Left lung (tissue), 10 donors: ENCODE measurements around the gene C8G. TPM values are rescaled to one million over a fixed set of nuclear protein-coding genes. Genes with fewer than 3 reads are reported as not detected.

Source experiments
- ATAC-seq: fragments of 200-7000 bp; cut with Tn5 transposase; one replicate; pipeline ENCODE4 v1.9.1; 2020; ENCODE audit warnings: moderate library complexity
- DNase-seq, 4 donors: peaks; one replicate each; pipeline ENCODE4 v3.0.0-alpha.2; 2013 to 2020
- H3K27ac ChIP-seq, 2 donors: fragments of 200-600 bp; sonication (generic) in 1 of 2; one replicate each; pipeline versions ENCODE4 v1.5.0 to v1.8.0; 2020 to 2021
- H3K27me3 ChIP-seq, 2 donors: fragments of 200-600 bp; sonication (generic) in 1 of 2; one replicate each; pipeline versions ENCODE4 v1.5.0 to v1.8.0; 2020 to 2021
- H3K36me3 ChIP-seq, 2 donors: fragments of 200-600 bp; sonication (generic) in 1 of 2; one replicate each; pipeline versions ENCODE4 v1.5.0 to v1.8.0; 2020 to 2021
- H3K4me1 ChIP-seq, 2 donors: fragments of 200-600 bp; one replicate each; pipeline ENCODE4 v1.8.0; 2021
- H3K4me3 ChIP-seq, 2 donors: fragments of 200-600 bp; sonication (generic) in 1 of 2; one replicate each; pipeline versions ENCODE4 v1.5.0 to v1.8.0; 2020 to 2021; ENCODE audit warnings: mild to moderate bottlenecking in 1 of 2
- H3K9me3 ChIP-seq, 2 donors: fragments of 200-600 bp; sonication (generic) in 1 of 2; one replicate each; pipeline versions ENCODE4 v1.5.0 to v1.8.0; 2020 to 2021
- intact Hi-C, 2 donors: fragments of 100-400 bp; cut with DNase I; formaldehyde crosslinking; loops; one replicate each; pipeline versions ENCODE4 v1.11.2 to v1.14.2; 2022
- polyA plus RNA-seq, 6 donors: library from polyadenylated mRNA; unstranded; fragments of 120-200 nt; gene quantifications; one replicate each; pipeline ENCODE4 v1.2.1, GENCODE V29; 2013; ENCODE audit not compliant: insufficient read length in 6 of 6
- total RNA-seq, 2 donors: library from RNA; stranded (reverse); fragmentation: NEBNext Ultra II Directional; extraction: Animal tissue kit (Norgen Biotek cat#: 25700); gene quantifications; one replicate each; pipeline ENCODE4 v1.2.1, GENCODE V29; 2021
- TF ChIP-seq, protein P1 (sequence below), 2 donors: fragments of 200-600 bp; sonication (generic) in 1 of 2; IDR thresholded peaks; one replicate each; pipeline versions ENCODE4 v1.5.0 to v1.8.0; 2021; ENCODE audit warnings: antibody characterized with exemption in 2 of 2
- donor health status: DM: no; HTN: yes; CAD: no.
- donor health status: DM: no; HTN: no; CAD: no.

Gene C8G
- total and polyA plus RNA-seq, 8 donors, result 0.47 to 1.2 (median 0.85) TPM

DNA sequence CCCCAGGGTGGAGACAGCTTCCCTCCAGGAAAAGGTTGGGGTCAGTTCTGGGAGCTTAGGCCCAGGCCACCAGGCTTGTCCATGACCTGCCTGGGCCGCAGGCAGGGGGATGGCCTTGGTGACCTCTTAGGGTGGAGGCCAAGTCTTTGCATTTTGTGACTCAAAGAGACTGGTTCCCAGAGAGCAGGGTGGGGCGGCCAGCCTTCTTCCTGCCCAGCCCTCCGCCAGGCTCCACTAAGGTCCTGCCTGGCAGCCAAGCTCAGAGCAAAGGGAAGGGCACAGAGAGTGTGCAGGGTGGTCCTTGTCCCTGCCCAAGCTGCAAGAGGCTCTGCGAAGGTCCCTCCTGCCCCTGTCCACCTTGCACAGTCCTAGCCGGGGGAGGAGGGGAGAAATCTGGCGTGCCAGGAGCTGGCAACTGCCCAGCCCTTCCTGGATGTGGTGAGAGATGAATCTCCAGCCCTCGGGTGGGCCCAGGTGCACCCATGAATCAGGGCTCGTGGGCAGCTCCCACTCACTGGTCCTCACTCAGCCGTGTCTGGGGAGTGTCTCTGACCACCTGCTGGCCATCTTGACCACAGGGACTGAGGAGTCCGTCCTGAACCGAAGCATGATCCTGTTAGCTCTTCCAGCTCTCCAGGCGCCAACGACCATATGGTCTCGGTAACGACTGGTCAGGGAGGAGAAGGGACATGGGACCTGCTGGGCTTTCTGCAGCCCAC is 29.9 kb downstream of the C8G start:
- intact Hi-C loops, result no loop called here
- no peak overlapping the region for H3K4me3 ChIP-seq

DNA sequence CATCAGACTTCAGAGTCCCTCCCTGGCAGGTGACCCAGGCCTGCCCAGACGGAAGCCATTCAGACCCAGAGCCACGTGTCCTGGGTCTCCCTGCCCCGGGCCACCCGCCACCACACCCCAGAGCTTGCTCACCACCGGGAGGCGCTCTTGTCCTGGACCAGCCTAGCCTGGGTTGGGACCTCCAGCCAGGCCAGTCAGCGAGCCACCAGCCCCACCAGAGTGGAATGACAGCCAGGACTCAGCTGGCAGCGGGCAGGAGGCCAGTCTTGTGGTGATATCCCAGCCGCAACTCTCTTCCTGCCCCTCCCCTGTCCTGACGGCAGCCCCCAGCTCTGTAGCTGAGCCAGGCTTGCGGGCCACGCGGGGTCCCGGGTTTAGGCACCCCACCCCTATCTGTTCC is 30.6 kb downstream of the C8G start:
- Histone ChIP-seq H3K36me3 (no peaks in the 10 kb centered on the region), H3K9me3 (no peaks in the 10 kb centered on the region), H3K4me3 (no peak overlapping the region), H3K27ac (peak overlapping the region; percentile 59 to 63), H3K27me3 (peaks cover 0 to 30% of the 10 kb centered on the region in 2 donors), H3K4me1 (peaks cover 17 to 44% of the 10 kb centered on the region in 2 donors)
- intact Hi-C loops, result no loop called here
- TF ChIP-seq, protein P1, sequence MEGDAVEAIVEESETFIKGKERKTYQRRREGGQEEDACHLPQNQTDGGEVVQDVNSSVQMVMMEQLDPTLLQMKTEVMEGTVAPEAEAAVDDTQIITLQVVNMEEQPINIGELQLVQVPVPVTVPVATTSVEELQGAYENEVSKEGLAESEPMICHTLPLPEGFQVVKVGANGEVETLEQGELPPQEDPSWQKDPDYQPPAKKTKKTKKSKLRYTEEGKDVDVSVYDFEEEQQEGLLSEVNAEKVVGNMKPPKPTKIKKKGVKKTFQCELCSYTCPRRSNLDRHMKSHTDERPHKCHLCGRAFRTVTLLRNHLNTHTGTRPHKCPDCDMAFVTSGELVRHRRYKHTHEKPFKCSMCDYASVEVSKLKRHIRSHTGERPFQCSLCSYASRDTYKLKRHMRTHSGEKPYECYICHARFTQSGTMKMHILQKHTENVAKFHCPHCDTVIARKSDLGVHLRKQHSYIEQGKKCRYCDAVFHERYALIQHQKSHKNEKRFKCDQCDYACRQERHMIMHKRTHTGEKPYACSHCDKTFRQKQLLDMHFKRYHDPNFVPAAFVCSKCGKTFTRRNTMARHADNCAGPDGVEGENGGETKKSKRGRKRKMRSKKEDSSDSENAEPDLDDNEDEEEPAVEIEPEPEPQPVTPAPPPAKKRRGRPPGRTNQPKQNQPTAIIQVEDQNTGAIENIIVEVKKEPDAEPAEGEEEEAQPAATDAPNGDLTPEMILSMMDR (IDR thresholded peaks at IDR 0.05), result peak in 1 of 2 donors; percentile 32
- ATAC-seq (peak; percentile 4), DNase-seq (no peak)

More for the DNA sequence above, 29.9 kb downstream of the C8G start:
- Histone ChIP-seq H3K27me3 (peaks cover 0 to 30% of the 10 kb centered on the region in 2 donors), H3K36me3 (no peaks in the 10 kb centered on the region), H3K9me3 (no peaks in the 10 kb centered on the region), H3K4me1 (peaks cover 17 to 44% of the 10 kb centered on the region in 2 donors), H3K27ac (peak overlapping the region; percentile 59 to 63)
- DNase-seq (no peak), ATAC-seq (peak; percentile 4)
- TF ChIP-seq, protein P1 (IDR thresholded peaks at IDR 0.05), result no peak

DNA sequence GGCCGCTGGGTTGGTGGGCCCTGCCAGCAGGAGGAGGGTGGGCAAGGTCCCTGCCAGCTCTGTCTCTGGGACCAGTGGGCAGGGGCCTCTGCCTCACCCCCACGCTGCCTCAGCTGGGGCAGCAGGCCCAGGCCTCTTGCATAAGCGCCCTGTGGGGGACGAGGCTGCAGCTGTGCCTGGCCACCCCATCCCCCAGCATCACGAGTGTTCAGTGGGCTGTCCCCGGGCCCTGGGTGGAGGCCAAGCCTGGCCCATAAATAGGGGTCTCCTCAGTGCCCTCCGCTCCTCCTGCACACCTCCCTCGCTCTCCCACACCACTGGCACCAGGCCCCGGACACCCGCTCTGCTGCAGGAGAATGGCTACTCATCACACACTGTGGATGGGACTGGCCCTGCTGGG is 32.2 kb downstream of the C8G start, which contains the start of gene PTGDS:
TSS of gene PTGDS (plus strand) at position 282 of the 400 bp plus-strand sequence. CDS start at position 357, 75 bp downstream.
- TF ChIP-seq, protein P1 (IDR thresholded peaks at IDR 0.05), result no peak
- intact Hi-C loops, result no loop called here
- H3K9me3 ChIP-seq, result no peaks in the 10 kb centered on the region
- DNase-seq, result peak in 3 of 4 donors; percentile 58 to 82 (median 60)
- H3K36me3 ChIP-seq, result no peaks in the 10 kb centered on the region
- peak within 1 kb of the TSS; percentile 65 to 66 for H3K27ac ChIP-seq
- H3K4me1 ChIP-seq, result peaks cover 17 to 45% of the 10 kb centered on the region in 2 donors
- peak; percentile 23 for ATAC-seq
- H3K27me3 ChIP-seq, result peaks cover 0 to 30% of the 10 kb centered on the region in 2 donors
- peak within 1 kb of the TSS; percentile 31 to 40 for H3K4me3 ChIP-seq

DNA sequence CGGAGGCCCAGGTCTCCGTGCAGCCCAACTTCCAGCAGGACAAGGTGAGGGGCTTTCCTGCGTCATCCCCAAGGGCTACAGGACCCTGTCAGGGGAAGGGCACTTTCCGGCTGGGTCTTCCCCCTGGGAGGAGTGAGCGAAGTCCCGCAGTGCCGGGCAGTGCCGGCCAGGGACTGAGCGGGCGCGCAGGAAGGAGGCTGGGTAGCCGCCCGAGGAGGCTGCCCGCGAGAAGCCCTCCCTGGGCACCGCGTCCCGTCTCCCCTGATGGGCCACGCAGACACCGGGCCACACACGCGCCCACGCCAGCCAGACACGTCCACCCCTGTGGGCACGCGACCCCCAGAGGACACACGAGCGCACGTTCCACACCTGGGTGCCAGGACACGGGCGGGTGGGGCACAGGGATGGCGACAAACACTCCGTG is 32.6 kb downstream of the C8G start:
- no peaks in the 10 kb centered on the region for H3K9me3 ChIP-seq
- peak overlapping the region; percentile 31 to 40 for H3K4me3 ChIP-seq
- TF ChIP-seq, protein P1 (IDR thresholded peaks at IDR 0.05), result no peak
- ATAC-seq, result no peak
- H3K27me3 ChIP-seq, result peaks cover 0 to 34% of the 10 kb centered on the region in 2 donors
- DNase-seq, result no peak
- intact Hi-C loops, result no loop called here
- peak overlapping the region; percentile 65 to 66 for H3K27ac ChIP-seq
- H3K36me3 ChIP-seq, result no peaks in the 10 kb centered on the region
- H3K4me1 ChIP-seq, result peaks cover 17 to 50% of the 10 kb centered on the region in 2 donors

DNA sequence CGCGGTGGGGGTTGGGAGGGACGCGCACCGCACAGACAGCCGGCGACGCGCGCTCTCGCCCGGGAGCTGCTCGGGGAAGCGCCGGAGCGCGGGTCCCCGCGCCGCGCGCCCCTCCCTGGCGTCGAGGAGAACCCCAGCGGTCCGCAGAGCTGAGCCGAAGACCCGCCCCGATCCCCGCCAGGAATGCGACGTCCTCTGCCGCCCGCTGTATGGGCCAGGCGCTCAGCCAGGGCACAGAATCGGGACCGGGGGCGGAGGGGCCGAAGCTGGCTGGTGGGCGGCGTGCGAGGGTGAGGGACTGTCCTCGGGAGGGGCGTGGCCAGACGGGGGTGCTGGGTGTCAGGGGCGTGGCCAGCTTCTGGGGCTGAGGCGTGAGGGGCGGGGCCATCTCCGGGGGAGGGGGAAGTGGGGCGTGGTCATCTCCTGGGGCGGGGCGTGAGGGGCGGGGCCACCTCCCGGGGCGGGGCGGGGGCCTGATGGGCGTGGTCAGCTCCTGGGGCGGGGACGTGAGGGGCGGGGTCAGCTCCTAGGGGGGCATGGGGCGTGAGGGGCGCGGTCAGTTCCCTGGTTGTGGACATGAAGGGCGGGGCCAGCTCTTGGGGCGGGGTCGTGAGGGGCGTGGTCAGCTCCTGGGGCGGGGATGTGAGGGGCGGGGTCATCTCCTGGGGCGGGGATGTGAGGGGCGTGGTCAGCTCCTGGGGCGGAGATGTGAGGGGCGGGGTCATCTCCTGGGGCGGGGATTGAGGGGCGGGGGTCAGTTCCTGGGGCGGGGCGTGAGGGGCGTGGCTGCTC is 33.2 kb downstream of the C8G start:
- Histone ChIP-seq H3K27me3 (peaks cover 0 to 39% of the 10 kb centered on the region in 2 donors), H3K36me3 (no peaks in the 10 kb centered on the region), H3K4me1 (peaks cover 17 to 50% of the 10 kb centered on the region in 2 donors), H3K27ac (peak overlapping the region; percentile 65 to 66), H3K9me3 (no peaks in the 10 kb centered on the region), H3K4me3 (peak overlapping the region; percentile 31 to 40)
- TF ChIP-seq, protein P1 (IDR thresholded peaks at IDR 0.05), result no peak
- intact Hi-C loops, result no loop called here
- ATAC-seq, result peak; percentile 60
- peak in 3 of 4 donors; percentile 50 to 78 (median 68) for DNase-seq
